ENCODE data around the gene GPR155.

DNA sequence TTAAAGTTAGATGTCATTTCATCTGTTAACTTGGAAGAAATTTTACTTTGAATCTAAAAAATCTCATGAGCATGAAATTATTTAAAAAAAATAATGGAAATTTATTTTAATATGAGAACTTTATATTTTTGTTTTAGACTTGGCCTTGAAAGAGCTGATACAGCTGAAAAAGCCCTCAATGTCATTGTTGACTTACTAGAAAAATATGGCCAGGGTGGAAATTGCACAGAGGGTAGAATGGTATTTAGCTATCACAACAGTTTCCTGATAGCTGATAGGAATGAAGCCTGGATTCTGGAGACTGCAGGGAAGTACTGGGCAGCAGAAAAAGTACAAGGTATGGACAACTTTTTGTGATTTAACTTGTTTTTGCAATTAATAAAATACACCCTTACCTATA, 86.0 kb downstream of the GPR155 start:
- no peak for TF ChIP-seq TAF1 (IDR thresholded peaks at IDR 0.05; ENCODE audit: low read depth)
- TF ChIP-seq FOXM1 (IDR thresholded peaks at IDR 0.05; ENCODE audit: borderline replicate concordance, low read depth), result no peak
- no peak for TF ChIP-seq EGR1 (IDR thresholded peaks at IDR 0.05)
- no peak for TF ChIP-seq YY1 (IDR thresholded peaks at IDR 0.05; ENCODE audit: low read depth)
- TF ChIP-seq NFIC (IDR thresholded peaks at IDR 0.05), result no peak

All from Ishikawa (cell line).